SK-N-SH (cell line): Measurements from ENCODE around the gene CNNM3.

Source experiments
- CTCF ChIP-seq: fragments of 200-600 bp; sonication (generic); IDR thresholded peaks from 2 replicates; pipeline ENCODE4 v1.6.1; 2017; ENCODE audit warnings: antibody characterized with exemption, mild to moderate bottlenecking, moderate library complexity
- EP300 ChIP-seq, 2 experiments: IDR thresholded peaks; 2 replicates each; pipeline versions ENCODE4 v1.4.0 to v1.6.1; 2012; ENCODE audit warnings: borderline replicate concordance in 1 of 2, low read depth in 1 of 2, low read length in 1 of 2
- EZH2phosphoT487 ChIP-seq: fragments of 200-600 bp; sonication (generic); IDR thresholded peaks from 2 replicates; pipeline ENCODE4 v1.6.1; 2017; ENCODE audit warnings: low read depth, mixed run types, mild to moderate bottlenecking, antibody characterized with exemption, moderate library complexity, borderline replicate concordance
- FOSL2 ChIP-seq: IDR thresholded peaks from 2 replicates; pipeline ENCODE4 v1.4.0; 2012; ENCODE audit warnings: low read depth, mild to moderate bottlenecking, moderate library complexity, borderline replicate concordance
- FOXM1 ChIP-seq: IDR thresholded peaks from 2 replicates; pipeline ENCODE4 v1.4.0; 2012; ENCODE audit warnings: low read depth, mild to moderate bottlenecking
- GABPA ChIP-seq: IDR thresholded peaks from 2 replicates; pipeline ENCODE4 v1.4.0; 2012; ENCODE audit warnings: low read depth, mild to moderate bottlenecking
- MAX ChIP-seq: IDR thresholded peaks from 2 replicates; pipeline ENCODE4 v1.4.0; 2012; ENCODE audit warnings: low read depth
- NFIC ChIP-seq: IDR thresholded peaks from 2 replicates; pipeline ENCODE4 v1.4.0; 2012; ENCODE audit warnings: borderline replicate concordance
- PBX3 ChIP-seq: IDR thresholded peaks from 2 replicates; pipeline ENCODE4; 2012
- RAD21 ChIP-seq: IDR thresholded peaks from 2 replicates; pipeline ENCODE4 v1.6.1; 2012; ENCODE audit warnings: mild to moderate bottlenecking, low read length
- SIN3A ChIP-seq: IDR thresholded peaks from 2 replicates; pipeline ENCODE4 v1.6.1; 2012; ENCODE audit warnings: low read depth, mild to moderate bottlenecking, low read length, moderate library complexity, borderline replicate concordance
- SMC3 ChIP-seq: IDR thresholded peaks from 2 replicates; pipeline ENCODE4 v1.6.1; 2012; ENCODE audit warnings: low read depth, low read length, improper control_type of control experiment
- TCF12 ChIP-seq: IDR thresholded peaks from 2 replicates; pipeline ENCODE4 v1.4.0; 2012
- YY1 ChIP-seq: IDR thresholded peaks from 2 replicates; pipeline ENCODE4 v1.4.0; 2012; ENCODE audit warnings: low read depth, mild to moderate bottlenecking

- TF ChIP-seq CTCF (no peak), GABPA (no peak), MAX (no peak), PBX3 (no peak), YY1 (no peak), NFIC (no peak), FOSL2 (no peak), EP300 (IDR thresholded peaks at IDR 0.05; ENCODE audit: borderline replicate concordance in 1 of 2, low read depth in 1 of 2, low read length in 1 of 2) (no peak), SMC3 (no peak), SIN3A (no peak), FOXM1 (no peak), TCF12 (no peak), RAD21 (no peak), EZH2phosphoT487 (no peak)
Measured at GRCh38 chr2:96800061-96801004, 15.7 kb upstream of the CNNM3 start.
